K562 treated with DMSO at 1 percent for 24 hours (cell line): Measurements from ENCODE around the gene ZNF544. TPM values are rescaled to one million over a fixed set of nuclear protein-coding genes. Genes with fewer than 3 reads are reported as not detected.

Source experiments
- total RNA-seq: library from RNA; unstranded; fragments of 300-600 nt; gene quantifications from 2 replicates; pipeline ENCODE4 v1.2.3, GENCODE V29; 2022; ENCODE audit warnings: low read depth; ENCODE audit not compliant: insufficient read depth

Gene ZNF544
- total RNA-seq, result 28.3 and 28.5 TPM in 2 replicates

GRCh38 chr19:58228585-58229254 lies at the start of gene ZNF544:
Gene ZNF544, plus strand, starts transcription at chr19:58228914. Its CDS starts 15,110 bp downstream, at chr19:58244024.

DNA sequence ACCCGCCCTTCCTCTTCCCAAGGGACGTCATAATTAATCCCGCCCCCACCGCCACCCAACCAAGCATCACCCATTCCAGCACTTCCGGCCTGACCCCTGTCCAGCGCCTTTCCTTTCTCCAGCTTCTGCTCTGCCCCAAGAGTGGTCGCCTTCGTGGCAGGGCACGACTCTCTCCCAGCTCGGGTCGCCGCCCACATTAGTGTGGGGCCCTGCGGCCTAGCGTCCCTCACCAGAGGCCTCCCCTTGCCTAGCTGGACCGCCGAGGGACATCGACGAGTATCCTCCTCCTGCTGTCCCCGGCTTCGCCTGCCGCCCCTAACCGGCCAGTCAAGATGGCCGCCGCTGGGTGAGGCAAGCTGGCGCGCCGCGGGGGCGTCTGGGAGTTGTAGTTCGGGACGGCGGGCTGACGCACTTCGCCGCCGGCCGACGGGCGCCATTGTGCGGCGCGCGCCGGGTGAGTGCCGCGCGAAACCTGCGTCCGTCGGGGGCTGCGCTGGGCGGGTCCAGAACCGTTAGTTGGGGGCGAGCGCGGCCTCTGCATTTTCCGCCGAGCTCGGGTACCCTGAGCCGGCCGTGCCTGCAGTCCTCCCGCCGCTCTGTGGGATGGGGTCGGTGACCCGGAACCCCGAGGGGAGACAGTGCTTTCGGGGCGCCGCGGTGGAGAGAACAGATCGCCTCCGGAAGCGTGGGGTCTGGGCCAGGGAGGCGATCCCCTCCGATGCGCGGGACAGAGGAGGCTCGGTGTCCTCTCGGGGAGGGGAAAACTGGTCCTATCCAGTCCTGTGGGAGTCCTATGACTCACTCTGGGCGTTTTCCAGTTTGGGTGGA lies 45.5 kb upstream of the ZNF544 start, which contains the start of gene ZNF274:
ZNF274 (plus strand) TSS at position 73 of the 828 bp plus-strand sequence. CDS start 905 bp downstream, outside the sequence.

DNA sequence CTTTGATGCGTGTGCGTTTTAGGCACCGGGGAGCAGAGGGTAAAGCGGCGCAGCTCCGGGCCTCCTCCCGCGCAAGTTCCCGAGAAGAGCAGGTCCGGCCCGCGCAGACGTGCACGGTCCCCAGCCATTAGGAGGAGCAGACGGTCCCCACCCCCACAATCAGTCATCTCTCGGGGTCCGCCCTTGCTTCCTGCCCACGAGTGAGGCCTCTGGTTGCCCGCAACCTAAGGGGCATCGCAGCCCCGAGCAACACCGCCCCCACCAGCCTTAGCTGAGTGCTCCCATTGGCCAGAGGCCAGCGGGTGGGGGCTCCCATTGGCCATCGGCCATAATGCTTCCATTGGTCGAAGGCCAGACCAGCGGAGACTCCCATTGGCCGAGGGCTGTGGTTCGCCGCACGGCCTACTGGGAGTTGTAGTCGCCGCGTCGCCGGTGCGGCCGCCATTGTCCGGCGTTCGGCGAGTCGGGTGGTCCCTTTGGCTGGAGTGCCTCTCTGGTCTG lies 49.9 kb downstream of the ZNF544 start, which contains the start of gene ZNF8:
ZNF8 (plus strand) TSS at position 415 of the 501 bp plus-strand sequence. CDS start 127 bp downstream, outside the sequence.

DNA sequence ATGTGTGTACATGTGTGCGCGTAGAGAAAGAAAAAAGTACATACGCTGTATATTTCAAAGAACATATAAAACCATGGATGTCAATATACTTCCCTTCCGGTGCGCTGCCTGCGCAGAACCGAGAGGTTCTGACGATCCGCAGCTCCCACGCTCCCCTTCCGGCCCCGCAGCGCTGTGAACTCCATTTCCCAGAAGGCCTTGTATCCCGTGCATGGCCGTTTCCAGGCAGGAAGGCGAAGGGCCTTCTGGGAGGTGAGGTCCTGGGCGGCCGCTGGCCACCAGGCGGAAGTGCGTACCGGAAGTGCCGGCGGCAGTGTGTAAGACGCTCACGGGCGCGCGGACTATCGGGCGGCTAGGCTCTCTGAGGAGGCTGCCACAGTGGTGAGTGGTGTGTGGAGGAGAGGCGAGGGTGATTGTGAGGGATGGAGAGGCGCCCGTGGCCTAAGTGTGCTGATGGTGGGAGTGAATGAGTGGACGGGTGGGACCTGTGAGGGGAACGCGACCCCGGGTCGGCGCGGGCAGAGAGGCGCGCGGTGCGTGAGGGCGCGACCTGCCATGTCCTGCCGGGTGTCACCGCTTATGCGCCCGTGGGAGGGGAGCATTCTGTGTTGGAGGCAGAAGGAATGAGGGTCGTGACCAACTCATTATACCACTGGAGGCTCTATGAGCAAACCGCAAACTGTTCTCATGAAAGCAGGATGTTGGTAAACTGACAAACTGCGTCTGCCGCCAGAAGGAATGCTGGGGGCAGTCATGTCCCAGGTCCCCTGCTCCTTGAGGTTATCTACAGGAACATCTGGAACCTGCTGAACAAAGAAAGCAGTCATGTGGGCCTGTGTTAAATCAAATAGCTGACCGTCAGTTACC lies 76.6 kb downstream of the ZNF544 start, which contains the start of gene ERVK3-1:
ERVK3-1 (plus strand) TSS at position 313 of the 867 bp plus-strand sequence. CDS start 6,792 bp downstream, outside the sequence.

Other genes with a start within 250 kb of the ZNF544 start
- gene ZNF606, start 226.1 kb upstream of the ZNF544 start, total RNA-seq, result 0.90 and 1.2 TPM in 2 replicates
- gene ZSCAN1, start 194.9 kb upstream of the ZNF544 start, total RNA-seq, result not detected in 2 replicates
- 0.14 and 0.32 TPM in 2 replicates for gene ZNF135, start 169.6 kb upstream of the ZNF544 start, total RNA-seq
- gene ZSCAN18, start 130.7 kb upstream of the ZNF544 start, total RNA-seq, result 7.9 and 11.5 TPM in 2 replicates
- gene ZNF329, start 78.1 kb upstream of the ZNF544 start, total RNA-seq, result 2.6 and 2.7 TPM in 2 replicates
- gene ZNF274, start 45.9 kb upstream of the ZNF544 start, total RNA-seq, result 33.1 and 33.2 TPM in 2 replicates
- 1.5 and 1.7 TPM in 2 replicates for gene ZNF8, start 50.0 kb downstream of the ZNF544 start, total RNA-seq
- gene ERVK3-1, start 76.5 kb downstream of the ZNF544 start, total RNA-seq, result 79.3 and 90.5 TPM in 2 replicates
- 2.2 and 3.1 TPM in 2 replicates for gene ZSCAN22, start 98.1 kb downstream of the ZNF544 start, total RNA-seq
- 53.9 and 61.3 TPM in 2 replicates for gene A1BG, start 124.6 kb downstream of the ZNF544 start, total RNA-seq
- 6.2 and 6.8 TPM in 2 replicates for gene ZNF497, start 133.8 kb downstream of the ZNF544 start, total RNA-seq
- gene ZNF837, start 152.1 kb downstream of the ZNF544 start, total RNA-seq, result 5.8 and 6.7 TPM in 2 replicates
- gene RPS5, start 158.4 kb downstream of the ZNF544 start, total RNA-seq, result 5,699 and 5,966 TPM in 2 replicates
- gene RNF225, start 166.7 kb downstream of the ZNF544 start, total RNA-seq, result not detected in 2 replicates
- 31.3 and 34.8 TPM in 2 replicates for gene ZNF584, start 179.7 kb downstream of the ZNF544 start, total RNA-seq
- 0.44 and 1.00 TPM in 2 replicates for gene ZNF132, start 211.2 kb downstream of the ZNF544 start, total RNA-seq
- gene ZNF324B, start 222.7 kb downstream of the ZNF544 start, total RNA-seq, result 7.5 and 10.6 TPM in 2 replicates
- 16.9 and 19.2 TPM in 2 replicates for gene ZNF324, start 238.2 kb downstream of the ZNF544 start, total RNA-seq
- 15.2 and 15.7 TPM in 2 replicates for gene ZNF446, start 247.4 kb downstream of the ZNF544 start, total RNA-seq